Heart left ventricle (tissue), 13 donors: ENCODE data around the gene CLEC18C.
"Not testable (repeated sequence)": the region's sequence is repeated elsewhere in the genome, so short reads cannot be mapped to it uniquely, and the experiment has no call there.

Experiments
- CTCF ChIP-seq, 12 donors: fragments of 200-600 bp; sonication (generic) in 4 of 12; IDR thresholded peaks; one replicate each; pipeline versions ENCODE4 v1.5.0 to v1.8.0; 2018 to 2022; ENCODE audit warnings: antibody characterized with exemption in 12 of 12, mild to moderate bottlenecking in 5 of 12
- POLR2A ChIP-seq, 2 donors: fragments of 450-650 bp; IDR thresholded peaks; one replicate each; pipeline ENCODE4 v1.6.1; 2017; ENCODE audit warnings: antibody characterized with exemption in 2 of 2, mild to moderate bottlenecking in 2 of 2, moderate library complexity in 2 of 2
- donor health status: ischemic (EF 13 %, LVEDD 7.1; RV severe dilation, severe dysfunction).
- donor health status: DM: no; HTN: yes; CAD: no.
- donor health status: DM: no; HTN: no; CAD: no.
- donor health status: ischemic (EF 25% LVEDD 6.9; RV normal size, moderate dysfunction).
- donor health status: ischemic (EF 25% LVEDD 5.7; RV mildly dilated, moderate dysfunction).
- donor health status: ischemic (EF 35%, LVEDD 5.7; RV mildly dilated, moderate dysfunction).
- donor health status: nonischemic (EF 11% LVEDD 7.7; RV severe dilation, severe dysfunction).
- donor health status: DM: yes; HTN: yes; CAD: no.
- donor health status: PGD.
- donor health status: ischemic (EF 29% LVEDD 5.4; RV normal size, mild dysfunction).
- donor health status: nonischemic (EF 23%, LVEDD 6.1; RV moderate dilation, normal function).

- TF ChIP-seq CTCF, POLR2A (IDR thresholded peaks at IDR 0.05): not testable (repeated sequence)
Measured at GRCh38 chr16:70204010-70204409, 30.4 kb downstream of the CLEC18C start.
